Heart left ventricle (tissue), 13 donors: Measurements from ENCODE around the gene THAP3.

ENCODE experiments used
- CTCF ChIP-seq, 12 donors: fragments of 200-600 bp; sonication (generic) in 4 of 12; IDR thresholded peaks; one replicate each; pipeline versions ENCODE4 v1.5.0 to v1.8.0; 2018 to 2022; ENCODE audit warnings: antibody characterized with exemption in 12 of 12, mild to moderate bottlenecking in 5 of 12
- POLR2A ChIP-seq, 2 donors: fragments of 450-650 bp; IDR thresholded peaks; one replicate each; pipeline ENCODE4 v1.6.1; 2017; ENCODE audit warnings: antibody characterized with exemption in 2 of 2, mild to moderate bottlenecking in 2 of 2, moderate library complexity in 2 of 2
- donor health status: ischemic (EF 13 %, LVEDD 7.1; RV severe dilation, severe dysfunction).
- donor health status: DM: no; HTN: yes; CAD: no.
- donor health status: DM: no; HTN: no; CAD: no.
- donor health status: ischemic (EF 25% LVEDD 6.9; RV normal size, moderate dysfunction).
- donor health status: ischemic (EF 25% LVEDD 5.7; RV mildly dilated, moderate dysfunction).
- donor health status: ischemic (EF 35%, LVEDD 5.7; RV mildly dilated, moderate dysfunction).
- donor health status: nonischemic (EF 11% LVEDD 7.7; RV severe dilation, severe dysfunction).
- donor health status: DM: yes; HTN: yes; CAD: no.
- donor health status: PGD.
- donor health status: ischemic (EF 29% LVEDD 5.4; RV normal size, mild dysfunction).
- donor health status: nonischemic (EF 23%, LVEDD 6.1; RV moderate dilation, normal function).

- TF ChIP-seq CTCF (IDR thresholded peaks at IDR 0.05) (no peak), POLR2A (IDR thresholded peaks at IDR 0.05) (no peak)
These were observed 2.1 kb upstream of the THAP3 start for GRCh38 chr1:6622396-6623152.
